Fibroblast of villous mesenchyme (primary cell): ENCODE measurements around the gene MOB3C. TPM values are rescaled to one million over a fixed set of nuclear protein-coding genes. Genes with fewer than 3 reads are reported as not detected.
A peak's percentile ranks its signal among the peaks of the same experiment; 100 is the strongest.

Experiments
- DNase-seq: peaks from one replicate; pipeline ENCODE4 v3.0.0-alpha.2; 2010; ENCODE audit warnings: low read depth
- H3K4me3 ChIP-seq: 2 replicates; pipeline ENCODE4 v1.5.1; 2011; ENCODE audit warnings: low read depth, mild to moderate bottlenecking, low read length
- CTCF ChIP-seq: IDR thresholded peaks from 2 replicates; pipeline ENCODE4 v1.5.1; 2012; ENCODE audit warnings: low read depth, mild to moderate bottlenecking, low read length; ENCODE audit not compliant: insufficient read depth
- total RNA-seq: library from RNA; depleted of rRNA; stranded (reverse); fragments of >200 nt; gene quantifications from 2 replicates; pipeline ENCODE4 v1.2.3, GENCODE V29; 2012

Gene MOB3C
- total RNA-seq, 1 donor: 8.6 TPM

- no peak for TF ChIP-seq CTCF
- DNase-seq: no peak
Measured at GRCh38 chr1:46638921-46639320, 22.3 kb upstream of the MOB3C start.

GRCh38 chr1:46637444-46638083 lies 21.0 kb upstream of the MOB3C start:
- no peak for TF ChIP-seq CTCF
- H3K4me3 ChIP-seq: no peak overlapping the region
- DNase-seq: no peak

More at GRCh38 chr1:46638921-46639320, 22.3 kb upstream of the MOB3C start:
- no peak overlapping the region for H3K4me3 ChIP-seq

- no peak overlapping the region for H3K4me3 ChIP-seq
- no peak for DNase-seq
- no peak for TF ChIP-seq CTCF
Measured at GRCh38 chr1:46635205-46635604, 18.6 kb upstream of the MOB3C start.

DNA sequence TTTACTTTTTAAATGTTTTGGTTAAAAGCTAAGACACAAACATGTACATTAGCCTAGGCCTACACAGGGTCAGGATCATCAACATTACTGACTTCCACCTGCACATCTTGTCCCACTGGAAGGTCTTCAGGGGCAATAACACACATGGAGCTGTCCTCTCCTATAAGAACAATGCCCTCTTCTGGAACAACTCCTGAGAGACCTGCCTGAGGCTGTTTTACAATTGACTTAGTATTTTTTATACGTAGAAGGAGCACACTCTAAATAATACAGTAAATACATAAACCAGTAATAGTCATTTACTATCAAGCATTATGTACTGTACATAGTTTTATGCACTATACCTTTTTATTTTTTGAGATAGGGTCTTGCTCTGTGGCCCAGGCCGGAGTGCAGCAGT lies 14.1 kb upstream of the MOB3C start:
- no peak for TF ChIP-seq CTCF
- no peak for DNase-seq
- H3K4me3 ChIP-seq: no peak overlapping the region

- TF ChIP-seq CTCF: no peak
- DNase-seq: peak; percentile 92
- H3K4me3 ChIP-seq: no peak overlapping the region
Measured at GRCh38 chr1:46623743-46624644, 7.4 kb upstream of the MOB3C start.

DNA sequence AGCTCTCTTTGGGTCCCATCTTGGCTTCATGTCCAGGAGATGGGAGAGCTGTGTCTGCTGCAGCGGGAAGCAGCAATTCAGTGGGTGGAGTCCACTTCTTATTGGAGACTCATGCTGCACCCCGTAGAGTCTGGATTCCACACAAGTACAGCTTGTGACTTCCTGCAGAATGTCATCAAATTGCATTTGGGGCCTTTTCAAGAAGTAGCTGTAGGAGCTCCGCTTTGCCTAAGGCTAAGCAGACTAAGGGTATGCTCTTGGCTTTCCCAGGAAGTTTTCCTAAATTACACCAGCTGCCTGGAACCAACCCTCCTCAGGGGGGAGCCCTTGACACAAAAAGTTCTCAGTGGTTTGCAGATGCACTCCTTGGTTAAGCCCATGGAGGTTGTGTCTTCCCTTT lies 5.7 kb upstream of the MOB3C start:
- peak; percentile 61 for TF ChIP-seq CTCF
- peak; percentile 59 for DNase-seq
- H3K4me3 ChIP-seq: no peak overlapping the region
